ENCODE results near the gene DIDO1.

DNA sequence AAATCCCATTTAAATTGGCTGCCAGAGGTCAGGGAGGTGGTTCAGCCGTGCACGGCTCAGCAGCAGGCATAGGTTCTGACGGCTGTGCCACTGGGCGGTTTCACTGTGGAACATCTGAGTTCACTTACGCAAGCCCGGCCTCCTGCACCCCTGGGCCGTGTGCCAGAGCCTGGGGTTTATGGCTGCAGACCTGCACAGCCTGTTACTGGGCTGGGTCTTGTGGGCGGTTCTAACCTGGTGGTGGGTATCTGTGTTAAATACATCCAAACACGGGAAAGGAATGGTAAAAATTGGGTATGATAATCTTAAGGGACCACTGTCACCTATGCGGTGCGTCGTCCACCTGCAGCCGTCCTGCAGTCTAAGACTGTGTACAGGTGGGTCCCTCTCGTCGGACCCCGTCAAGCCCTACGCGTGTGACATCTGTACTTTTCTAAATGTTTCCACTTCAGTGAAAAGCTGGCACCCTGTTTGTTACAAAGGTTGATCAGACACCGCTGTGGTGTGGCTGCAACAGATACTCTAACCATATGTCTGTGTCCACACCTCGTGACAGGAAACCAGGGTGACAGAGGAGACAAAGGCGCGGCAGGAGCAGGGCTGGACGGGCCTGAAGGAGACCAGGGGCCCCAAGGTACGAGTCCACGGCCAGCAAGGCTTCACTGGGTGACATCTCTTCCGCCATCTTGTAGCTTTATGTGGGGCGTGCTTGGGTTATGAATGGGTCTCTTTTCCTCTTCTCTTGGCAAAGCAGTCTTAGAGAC lies 88.0 kb downstream of the DIDO1 start:
- TF ChIP-seq, protein P1, sequence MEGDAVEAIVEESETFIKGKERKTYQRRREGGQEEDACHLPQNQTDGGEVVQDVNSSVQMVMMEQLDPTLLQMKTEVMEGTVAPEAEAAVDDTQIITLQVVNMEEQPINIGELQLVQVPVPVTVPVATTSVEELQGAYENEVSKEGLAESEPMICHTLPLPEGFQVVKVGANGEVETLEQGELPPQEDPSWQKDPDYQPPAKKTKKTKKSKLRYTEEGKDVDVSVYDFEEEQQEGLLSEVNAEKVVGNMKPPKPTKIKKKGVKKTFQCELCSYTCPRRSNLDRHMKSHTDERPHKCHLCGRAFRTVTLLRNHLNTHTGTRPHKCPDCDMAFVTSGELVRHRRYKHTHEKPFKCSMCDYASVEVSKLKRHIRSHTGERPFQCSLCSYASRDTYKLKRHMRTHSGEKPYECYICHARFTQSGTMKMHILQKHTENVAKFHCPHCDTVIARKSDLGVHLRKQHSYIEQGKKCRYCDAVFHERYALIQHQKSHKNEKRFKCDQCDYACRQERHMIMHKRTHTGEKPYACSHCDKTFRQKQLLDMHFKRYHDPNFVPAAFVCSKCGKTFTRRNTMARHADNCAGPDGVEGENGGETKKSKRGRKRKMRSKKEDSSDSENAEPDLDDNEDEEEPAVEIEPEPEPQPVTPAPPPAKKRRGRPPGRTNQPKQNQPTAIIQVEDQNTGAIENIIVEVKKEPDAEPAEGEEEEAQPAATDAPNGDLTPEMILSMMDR (IDR thresholded peaks at IDR 0.05) = no peak
- no peak for TF ChIP-seq EZH2 (IDR thresholded peaks at IDR 0.05; ENCODE audit: borderline replicate concordance, insufficient read depth, low read depth, low read length, poor library complexity, severe bottlenecking)

Measured in B cell (primary cell).